Measurements from ENCODE around the gene CACNA1S. TPM values are rescaled to one million over a fixed set of nuclear protein-coding genes. Genes with fewer than 3 reads are reported as not detected.

The CACNA1S gene
- total RNA-seq, 1 donor from 2014 or later = not detected

GRCh38 chr1:201051399-201051798, 60.8 kb downstream of the CACNA1S start:
- Mint-ChIP-seq H3K9me3 (no peaks in the 10 kb centered on the region), H3K4me3 (no peak overlapping the region), H3K4me1 (peaks cover 32% of the 10 kb centered on the region), H3K27ac (no peak overlapping the region), H3K27me3 (ENCODE audit: low read depth) (peaks cover 14% of the 10 kb centered on the region), H3K36me3 (no peaks in the 10 kb centered on the region)
- DNase-seq (ENCODE audit: low spot score in 2 of 2, unreplicated experiment in 2 of 2) = no peak
- no peak for TF ChIP-seq CTCF (IDR thresholded peaks at IDR 0.05; ENCODE audit: unreplicated experiment)

DNA sequence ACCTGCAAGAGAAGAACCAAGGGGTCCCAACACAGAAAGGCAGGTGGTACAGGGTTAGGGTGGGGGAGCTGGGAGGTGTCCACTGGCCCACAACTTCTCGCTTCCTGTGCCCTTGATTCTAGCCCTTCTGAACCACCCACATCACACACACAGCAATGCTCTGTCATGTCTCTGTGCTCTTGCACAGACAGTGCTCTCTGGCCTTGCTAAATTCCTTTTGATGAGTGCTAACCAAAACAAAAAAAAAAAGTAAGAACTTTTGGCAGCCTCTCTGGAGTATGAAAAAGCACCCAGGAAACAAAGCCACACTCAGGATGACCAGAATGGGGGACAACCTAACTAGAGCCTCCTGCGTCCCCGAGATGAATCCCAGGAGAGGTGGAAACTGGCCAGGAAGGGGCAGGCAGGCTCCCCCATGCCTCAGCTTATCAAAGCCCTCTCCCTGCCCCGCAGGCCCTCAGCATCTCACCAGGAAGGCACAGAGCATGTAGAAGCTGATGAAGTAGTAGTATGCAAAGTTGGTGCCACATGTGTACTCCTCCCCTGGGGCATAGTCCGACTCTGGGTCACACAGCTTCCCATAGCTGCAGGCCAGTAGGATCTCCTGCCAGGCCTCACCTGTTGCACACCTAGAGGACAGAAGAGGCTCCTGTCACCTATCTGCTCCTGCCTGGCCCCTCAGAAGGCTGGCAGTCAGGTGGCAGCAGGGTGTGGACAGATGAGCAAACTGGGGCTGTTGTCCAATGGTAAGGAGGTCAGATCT, 61.5 kb downstream of the CACNA1S start:
- no peaks in the 10 kb centered on the region for H3K36me3 Mint-ChIP-seq
- peaks cover 14% of the 10 kb centered on the region for H3K27me3 Mint-ChIP-seq (ENCODE audit: low read depth)
- H3K27ac Mint-ChIP-seq = no peak overlapping the region
- no peak for DNase-seq (ENCODE audit: low spot score in 2 of 2, unreplicated experiment in 2 of 2)
- H3K4me3 Mint-ChIP-seq = no peak overlapping the region
- TF ChIP-seq CTCF (IDR thresholded peaks at IDR 0.05; ENCODE audit: unreplicated experiment) = no peak
- peaks cover 26% of the 10 kb centered on the region for H3K4me1 Mint-ChIP-seq
- H3K9me3 Mint-ChIP-seq = no peaks in the 10 kb centered on the region

DNA sequence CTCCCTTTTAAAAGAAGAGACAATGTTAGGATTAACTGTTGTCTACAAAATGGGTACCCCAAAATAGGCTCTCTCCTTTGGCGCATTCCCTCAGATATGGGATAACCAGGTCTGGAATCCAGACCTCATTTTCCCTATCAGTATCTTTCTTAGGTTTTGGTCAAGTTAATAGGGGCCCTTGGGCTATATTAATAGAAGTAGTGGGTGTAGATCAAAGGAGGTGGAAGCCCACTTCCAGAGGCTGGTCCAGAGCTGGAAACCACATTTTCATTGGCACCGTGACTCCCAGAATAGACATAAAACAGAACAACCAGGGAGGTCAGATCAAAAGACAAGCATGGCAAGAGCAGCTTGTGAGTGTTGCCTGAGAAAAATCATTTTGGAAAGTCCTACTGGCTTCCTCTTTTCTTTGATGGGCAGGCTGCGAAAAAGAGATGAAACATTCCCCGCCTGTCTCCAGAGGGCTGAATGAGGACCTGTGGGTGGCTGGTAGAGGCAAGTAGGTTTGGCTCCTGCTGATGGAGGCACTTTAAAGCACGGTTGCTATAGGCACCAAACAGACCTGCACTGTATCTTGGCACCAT, 62.9 kb downstream of the CACNA1S start:
- TF ChIP-seq CTCF (IDR thresholded peaks at IDR 0.05; ENCODE audit: unreplicated experiment) = no peak

GRCh38 chr1:201048521-201048920, 63.7 kb downstream of the CACNA1S start:
- Mint-ChIP-seq H3K36me3 (no peaks in the 10 kb centered on the region), H3K4me3 (no peak overlapping the region), H3K9me3 (no peaks in the 10 kb centered on the region), H3K4me1 (peaks cover 17% of the 10 kb centered on the region), H3K27me3 (ENCODE audit: low read depth) (peaks cover 20% of the 10 kb centered on the region), H3K27ac (no peak overlapping the region)
- TF ChIP-seq CTCF (IDR thresholded peaks at IDR 0.05; ENCODE audit: unreplicated experiment) = no peak
- DNase-seq (ENCODE audit: low spot score in 2 of 2, unreplicated experiment in 2 of 2) = no peak

More for the DNA sequence above, 62.9 kb downstream of the CACNA1S start:
- Mint-ChIP-seq H3K4me1 (peaks cover 22% of the 10 kb centered on the region), H3K27ac (no peak overlapping the region), H3K9me3 (no peaks in the 10 kb centered on the region), H3K4me3 (no peak overlapping the region), H3K36me3 (no peaks in the 10 kb centered on the region), H3K27me3 (ENCODE audit: low read depth) (peaks cover 18% of the 10 kb centered on the region)
- no peak for DNase-seq (ENCODE audit: low spot score in 2 of 2, unreplicated experiment in 2 of 2)

GRCh38 chr1:201044119-201044518, 68.1 kb downstream of the CACNA1S start:
- Mint-ChIP-seq H3K36me3 (no peaks in the 10 kb centered on the region), H3K27me3 (ENCODE audit: low read depth) (peaks cover 20% of the 10 kb centered on the region), H3K27ac (no peak overlapping the region), H3K4me3 (no peak overlapping the region), H3K9me3 (no peaks in the 10 kb centered on the region), H3K4me1 (peaks cover 2% of the 10 kb centered on the region)
- DNase-seq (ENCODE audit: low spot score in 2 of 2, unreplicated experiment in 2 of 2) = no peak
- TF ChIP-seq CTCF (IDR thresholded peaks at IDR 0.05; ENCODE audit: unreplicated experiment) = no peak

Measured in mesothelial cell of epicardium (in vitro differentiated cells).